Measurements from ENCODE around the gene GARNL3.

GARNL3 gene

GRCh38 chr9:127334725-127335124 is 70.2 kb downstream of the GARNL3 start:
- H3K4me3 ChIP-seq (ENCODE audit: low read depth, low read length) = no peak overlapping the region
- TF ChIP-seq, protein P1, sequence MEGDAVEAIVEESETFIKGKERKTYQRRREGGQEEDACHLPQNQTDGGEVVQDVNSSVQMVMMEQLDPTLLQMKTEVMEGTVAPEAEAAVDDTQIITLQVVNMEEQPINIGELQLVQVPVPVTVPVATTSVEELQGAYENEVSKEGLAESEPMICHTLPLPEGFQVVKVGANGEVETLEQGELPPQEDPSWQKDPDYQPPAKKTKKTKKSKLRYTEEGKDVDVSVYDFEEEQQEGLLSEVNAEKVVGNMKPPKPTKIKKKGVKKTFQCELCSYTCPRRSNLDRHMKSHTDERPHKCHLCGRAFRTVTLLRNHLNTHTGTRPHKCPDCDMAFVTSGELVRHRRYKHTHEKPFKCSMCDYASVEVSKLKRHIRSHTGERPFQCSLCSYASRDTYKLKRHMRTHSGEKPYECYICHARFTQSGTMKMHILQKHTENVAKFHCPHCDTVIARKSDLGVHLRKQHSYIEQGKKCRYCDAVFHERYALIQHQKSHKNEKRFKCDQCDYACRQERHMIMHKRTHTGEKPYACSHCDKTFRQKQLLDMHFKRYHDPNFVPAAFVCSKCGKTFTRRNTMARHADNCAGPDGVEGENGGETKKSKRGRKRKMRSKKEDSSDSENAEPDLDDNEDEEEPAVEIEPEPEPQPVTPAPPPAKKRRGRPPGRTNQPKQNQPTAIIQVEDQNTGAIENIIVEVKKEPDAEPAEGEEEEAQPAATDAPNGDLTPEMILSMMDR (IDR thresholded peaks at IDR 0.05; ENCODE audit: borderline replicate concordance, insufficient read depth, low read depth, low read length) = no peak

- no peak overlapping the region for H3K4me3 ChIP-seq (ENCODE audit: low read depth, low read length)
Observed at GRCh38 chr9:127336086-127336485, 71.5 kb downstream of the GARNL3 start.

GRCh38 chr9:127336506-127337352 is 72.2 kb downstream of the GARNL3 start:
- H3K4me3 ChIP-seq (ENCODE audit: low read depth, low read length) = no peak overlapping the region
- TF ChIP-seq, protein P1 (IDR thresholded peaks at IDR 0.05; ENCODE audit: borderline replicate concordance, insufficient read depth, low read depth, low read length) = no peak

More at GRCh38 chr9:127336086-127336485, 71.5 kb downstream of the GARNL3 start:
- TF ChIP-seq, protein P1 (IDR thresholded peaks at IDR 0.05; ENCODE audit: borderline replicate concordance, insufficient read depth, low read depth, low read length) = no peak

DNA sequence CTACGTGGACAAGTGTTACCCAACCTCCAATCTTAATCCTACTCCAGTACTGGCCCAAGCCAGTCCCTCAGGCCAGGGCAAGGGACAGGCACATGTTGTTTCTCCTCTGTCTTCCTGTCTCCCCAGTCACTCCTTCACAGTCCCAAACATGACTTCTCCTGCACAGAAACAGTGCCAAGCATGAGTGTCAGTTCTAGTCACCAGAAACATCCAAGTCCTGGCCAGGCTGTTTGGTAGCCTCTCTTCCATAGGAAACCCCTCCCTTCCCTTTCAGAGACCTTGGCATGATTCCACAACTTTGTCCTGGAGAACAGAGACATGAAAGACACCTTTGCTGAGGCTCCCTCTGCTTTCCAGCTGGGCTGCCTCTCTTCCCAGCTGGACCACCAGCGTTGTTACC is 76.1 kb downstream of the GARNL3 start:
- TF ChIP-seq, protein P1 (IDR thresholded peaks at IDR 0.05; ENCODE audit: borderline replicate concordance, insufficient read depth, low read depth, low read length) = no peak
- H3K4me3 ChIP-seq (ENCODE audit: low read depth, low read length) = no peak overlapping the region

GRCh38 chr9:127341152-127341551 is 76.6 kb downstream of the GARNL3 start:
- TF ChIP-seq, protein P1 (IDR thresholded peaks at IDR 0.05; ENCODE audit: borderline replicate concordance, insufficient read depth, low read depth, low read length) = no peak
- H3K4me3 ChIP-seq (ENCODE audit: low read depth, low read length) = no peak overlapping the region

GRCh38 chr9:127344368-127345000 is 79.9 kb downstream of the GARNL3 start:
- no peak overlapping the region for H3K4me3 ChIP-seq (ENCODE audit: low read depth, low read length)
- TF ChIP-seq, protein P1 (IDR thresholded peaks at IDR 0.05; ENCODE audit: borderline replicate concordance, insufficient read depth, low read depth, low read length) = no peak

All from GM12875 (cell line).